Measurements from ENCODE around the gene SMLR1.

The SMLR1 gene

DNA sequence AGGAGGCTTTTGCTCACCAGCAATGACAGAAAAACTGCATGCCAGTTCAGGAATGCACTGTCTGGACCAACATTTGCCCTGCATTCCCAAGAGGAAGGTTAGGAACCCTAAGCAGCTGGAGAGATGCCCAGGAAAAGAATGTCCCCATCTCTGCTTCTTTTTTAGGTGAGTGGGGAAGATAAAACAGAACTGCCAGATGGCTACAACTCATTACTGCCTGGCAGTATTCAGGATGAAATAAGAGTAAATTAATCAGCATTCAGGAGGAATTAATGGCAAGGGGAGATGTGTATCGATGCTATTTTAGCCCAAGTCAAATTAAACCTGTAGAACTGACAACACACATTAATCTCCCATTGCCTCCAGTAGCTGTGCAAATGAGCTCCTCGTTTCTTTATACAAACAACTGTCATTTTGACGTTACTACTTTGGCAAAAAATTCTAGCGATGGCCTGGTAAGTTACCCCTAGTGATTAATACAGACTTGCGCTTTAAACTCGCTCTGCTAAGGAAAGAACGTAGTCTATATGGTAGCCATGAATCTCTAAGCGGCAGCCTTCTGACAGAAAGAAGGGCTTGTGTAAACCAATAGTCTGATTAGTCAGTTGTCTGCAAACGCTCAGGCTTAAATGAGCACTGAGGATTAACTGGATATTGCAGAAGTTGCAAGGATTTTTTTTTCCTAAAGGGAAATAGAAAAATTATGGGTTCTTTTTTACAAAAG lies 16.7 kb upstream of the SMLR1 start:
- H3K4me1 ChIP-seq (ENCODE audit: control extremely low read depth in 1 of 4, control insufficient read depth in 4 of 4, insufficient read depth in 4 of 4, low read length in 3 of 4): no peaks in the 10 kb centered on the region
- no peak for DNase-seq
- CTCF ChIA-PET: no interaction called here
- H3K36me3 ChIP-seq (ENCODE audit: control insufficient read depth in 4 of 4, insufficient read depth in 4 of 4, low read length in 3 of 4): no peaks in the 10 kb centered on the region
- H3K9me3 ChIP-seq (ENCODE audit: control extremely low read depth in 1 of 5, control insufficient read depth in 4 of 5, insufficient read depth in 2 of 5, low read depth in 1 of 5, low read length in 4 of 5): no peaks in the 10 kb centered on the region
- 100% methylated on average over 8 of the region's 9 CpGs for WGBS (ENCODE audit: insufficient coverage)
- no peak overlapping the region for H3K27ac ChIP-seq (ENCODE audit: insufficient read depth in 1 of 2, low read depth in 1 of 2, low read length in 2 of 2, poor library complexity in 1 of 2, severe bottlenecking in 2 of 2)
- no peaks in the 10 kb centered on the region for H3K27me3 ChIP-seq (replicated peaks in 2 of 5; ENCODE audit: control insufficient read depth in 4 of 5, insufficient read depth in 5 of 5, low read length in 4 of 5)
- no peak overlapping the region for H3K4me3 ChIP-seq (ENCODE audit: control insufficient read depth in 1 of 7, extremely low read depth in 1 of 7, insufficient read depth in 4 of 7, low read depth in 2 of 7, low read length in 6 of 7)
- POLR2A ChIA-PET: interaction anchor here (0.5 kb wide), 1 partner anchor 1500 kb away, joined by 4 read pairs; no protein-coding TSS in a partner anchor

DNA sequence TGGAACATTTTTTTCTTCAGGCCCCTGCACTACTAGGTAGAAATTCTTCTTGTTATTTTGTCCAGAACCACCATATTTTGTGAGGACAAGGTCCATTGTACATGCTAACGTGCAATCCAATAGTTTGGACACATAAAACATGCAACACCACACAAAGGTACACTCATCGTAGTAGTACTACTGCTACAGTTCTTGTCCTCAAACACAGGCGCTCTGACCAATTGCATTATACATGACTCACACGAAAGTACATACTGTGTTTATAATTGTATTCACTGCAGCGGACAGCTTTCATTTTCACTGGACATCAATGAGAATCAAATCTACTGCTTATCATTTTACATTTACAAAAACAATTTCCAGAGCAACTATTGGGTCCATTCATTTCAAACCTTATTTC lies 15.3 kb upstream of the SMLR1 start:
- DNase-seq: no peak
- Histone ChIP-seq H3K27me3 (replicated peaks in 2 of 5; ENCODE audit: control insufficient read depth in 4 of 5, insufficient read depth in 5 of 5, low read length in 4 of 5) (no peaks in the 10 kb centered on the region), H3K9me3 (ENCODE audit: control extremely low read depth in 1 of 5, control insufficient read depth in 4 of 5, insufficient read depth in 2 of 5, low read depth in 1 of 5, low read length in 4 of 5) (peaks cover 0 to 2% (median 0%) of the 10 kb centered on the region in 5 experiments), H3K4me3 (ENCODE audit: control insufficient read depth in 1 of 7, extremely low read depth in 1 of 7, insufficient read depth in 4 of 7, low read depth in 2 of 7, low read length in 6 of 7) (no peak overlapping the region), H3K27ac (ENCODE audit: insufficient read depth in 1 of 2, low read depth in 1 of 2, low read length in 2 of 2, poor library complexity in 1 of 2, severe bottlenecking in 2 of 2) (no peak overlapping the region), H3K36me3 (ENCODE audit: control insufficient read depth in 4 of 4, insufficient read depth in 4 of 4, low read length in 3 of 4) (no peaks in the 10 kb centered on the region), H3K4me1 (ENCODE audit: control extremely low read depth in 1 of 4, control insufficient read depth in 4 of 4, insufficient read depth in 4 of 4, low read length in 3 of 4) (no peaks in the 10 kb centered on the region)
- ChIA-PET CTCF (no interaction called here), POLR2A (no interaction called here)
- WGBS (ENCODE audit: insufficient coverage): 95% methylated on average over 5 of the region's 5 CpGs

DNA sequence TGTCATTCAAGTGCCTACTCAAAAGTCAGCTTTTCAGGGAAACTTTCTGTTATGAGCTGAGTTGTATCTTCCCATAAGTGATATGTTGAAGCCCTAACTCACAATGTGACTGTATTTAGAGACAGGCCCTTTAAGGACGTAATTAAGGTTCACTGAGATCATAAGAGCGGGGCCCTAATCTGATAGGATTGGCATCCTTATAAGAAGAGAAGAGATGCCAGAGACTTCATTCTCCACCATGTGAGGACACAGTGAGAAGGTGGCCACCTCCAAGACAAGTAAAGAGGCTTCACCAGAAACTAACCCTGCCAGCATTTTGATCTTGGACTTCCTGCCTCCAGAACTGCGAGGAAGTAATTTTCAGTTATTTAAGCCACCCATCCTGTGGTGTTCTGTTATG lies 12.7 kb upstream of the SMLR1 start:
- no peaks in the 10 kb centered on the region for H3K36me3 ChIP-seq (ENCODE audit: control insufficient read depth in 4 of 4, insufficient read depth in 4 of 4, low read length in 3 of 4)
- 100% methylated on average over 2 of the region's 3 CpGs for WGBS (ENCODE audit: insufficient coverage)
- H3K4me1 ChIP-seq (ENCODE audit: control extremely low read depth in 1 of 4, control insufficient read depth in 4 of 4, insufficient read depth in 4 of 4, low read length in 3 of 4): no peaks in the 10 kb centered on the region
- peaks cover 0 to 4% (median under 1%) of the 10 kb centered on the region in 5 experiments for H3K9me3 ChIP-seq (ENCODE audit: control extremely low read depth in 1 of 5, control insufficient read depth in 4 of 5, insufficient read depth in 2 of 5, low read depth in 1 of 5, low read length in 4 of 5)
- H3K27me3 ChIP-seq (replicated peaks in 2 of 5; ENCODE audit: control insufficient read depth in 4 of 5, insufficient read depth in 5 of 5, low read length in 4 of 5): no peaks in the 10 kb centered on the region
- no peak for DNase-seq
- H3K27ac ChIP-seq (ENCODE audit: insufficient read depth in 1 of 2, low read depth in 1 of 2, low read length in 2 of 2, poor library complexity in 1 of 2, severe bottlenecking in 2 of 2): no peak overlapping the region
- CTCF ChIA-PET: no interaction called here
- no peak overlapping the region for H3K4me3 ChIP-seq (ENCODE audit: control insufficient read depth in 1 of 7, extremely low read depth in 1 of 7, insufficient read depth in 4 of 7, low read depth in 2 of 7, low read length in 6 of 7)
- POLR2A ChIA-PET: no interaction called here

DNA sequence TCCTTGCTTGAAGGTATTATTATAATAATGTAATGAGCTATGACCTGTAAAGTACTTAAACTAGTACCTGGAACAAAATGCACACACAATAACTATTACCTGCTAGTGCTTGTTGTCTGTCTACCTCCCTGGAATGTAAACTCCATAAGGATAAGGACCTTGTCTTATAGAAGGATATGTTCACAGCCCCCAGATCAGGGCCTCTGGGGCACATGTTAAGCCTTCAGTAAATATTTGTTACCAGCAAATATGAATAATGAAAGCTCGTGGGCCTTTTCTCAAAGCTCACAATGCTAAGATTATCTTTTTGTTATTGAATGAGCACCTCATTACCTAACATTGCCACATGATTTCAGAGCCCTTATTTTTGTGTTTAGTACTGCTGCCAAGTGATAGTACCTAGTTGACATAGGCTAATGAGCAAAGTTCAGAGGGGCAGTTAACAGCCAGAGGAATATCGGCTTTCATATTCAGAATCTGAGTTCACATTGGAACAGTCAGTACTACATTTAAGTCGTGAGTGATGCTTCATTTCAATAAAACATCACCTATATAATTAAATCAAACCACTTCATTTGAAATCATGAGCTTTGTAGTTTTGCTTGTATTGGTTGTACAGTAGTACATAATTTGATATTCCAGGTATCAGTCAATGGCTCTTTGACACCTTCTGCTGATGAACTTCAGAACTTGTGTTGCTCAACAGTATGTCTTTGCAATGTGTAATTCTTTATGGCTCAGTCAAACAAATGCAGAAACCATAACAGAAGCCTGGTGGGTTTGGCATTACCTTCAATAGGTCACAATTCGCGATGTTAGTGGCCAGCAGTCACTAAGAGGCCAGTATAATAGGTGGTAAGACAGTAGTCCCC lies 11.8 kb upstream of the SMLR1 start:
- Histone ChIP-seq H3K9me3 (ENCODE audit: control extremely low read depth in 1 of 5, control insufficient read depth in 4 of 5, insufficient read depth in 2 of 5, low read depth in 1 of 5, low read length in 4 of 5) (peaks cover 0 to 4% (median 1%) of the 10 kb centered on the region in 5 experiments), H3K36me3 (ENCODE audit: control insufficient read depth in 4 of 4, insufficient read depth in 4 of 4, low read length in 3 of 4) (no peaks in the 10 kb centered on the region), H3K27ac (ENCODE audit: insufficient read depth in 1 of 2, low read depth in 1 of 2, low read length in 2 of 2, poor library complexity in 1 of 2, severe bottlenecking in 2 of 2) (no peak overlapping the region), H3K4me1 (ENCODE audit: control extremely low read depth in 1 of 4, control insufficient read depth in 4 of 4, insufficient read depth in 4 of 4, low read length in 3 of 4) (no peaks in the 10 kb centered on the region), H3K4me3 (ENCODE audit: control insufficient read depth in 1 of 7, extremely low read depth in 1 of 7, insufficient read depth in 4 of 7, low read depth in 2 of 7, low read length in 6 of 7) (no peak overlapping the region), H3K27me3 (replicated peaks in 2 of 5; ENCODE audit: control insufficient read depth in 4 of 5, insufficient read depth in 5 of 5, low read length in 4 of 5) (no peaks in the 10 kb centered on the region)
- WGBS (ENCODE audit: insufficient coverage): 100% methylated on average over 3 of the region's 5 CpGs
- DNase-seq: no peak
- ChIA-PET POLR2A (no interaction called here), CTCF (no interaction called here)

DNA sequence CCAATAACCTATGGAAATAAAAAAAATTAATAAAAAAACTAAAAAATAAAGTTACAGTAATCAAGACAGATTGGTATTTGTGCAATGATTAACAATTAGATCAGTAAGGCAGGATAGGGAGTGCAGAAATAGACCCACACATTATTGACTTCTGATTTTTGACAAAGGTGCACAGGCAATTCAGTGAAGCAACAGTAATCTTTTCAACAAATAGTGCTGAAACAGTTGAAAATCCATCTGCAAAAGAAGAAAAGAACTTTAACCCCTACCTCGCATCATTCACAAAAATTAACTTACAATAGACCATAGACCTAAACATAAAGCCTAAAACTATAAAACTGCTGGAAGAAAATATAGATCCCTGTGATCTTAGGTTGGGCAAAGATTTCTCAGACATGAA lies 4.5 kb upstream of the SMLR1 start:
- CTCF ChIA-PET: no interaction called here
- H3K4me3 ChIP-seq (ENCODE audit: control insufficient read depth in 1 of 7, extremely low read depth in 1 of 7, insufficient read depth in 4 of 7, low read depth in 2 of 7, low read length in 6 of 7): no peak overlapping the region
- H3K27me3 ChIP-seq (replicated peaks in 2 of 5; ENCODE audit: control insufficient read depth in 4 of 5, insufficient read depth in 5 of 5, low read length in 4 of 5): no peaks in the 10 kb centered on the region
- POLR2A ChIA-PET: no interaction called here
- WGBS (ENCODE audit: insufficient coverage): no CpG with 5 or more reads among the region's 1 CpG
- no peaks in the 10 kb centered on the region for H3K4me1 ChIP-seq (ENCODE audit: control extremely low read depth in 1 of 4, control insufficient read depth in 4 of 4, insufficient read depth in 4 of 4, low read length in 3 of 4)
- peaks cover 0 to 2% (median 0%) of the 10 kb centered on the region in 5 experiments for H3K9me3 ChIP-seq (ENCODE audit: control extremely low read depth in 1 of 5, control insufficient read depth in 4 of 5, insufficient read depth in 2 of 5, low read depth in 1 of 5, low read length in 4 of 5)
- no peak for DNase-seq
- no peak overlapping the region for H3K27ac ChIP-seq (ENCODE audit: insufficient read depth in 1 of 2, low read depth in 1 of 2, low read length in 2 of 2, poor library complexity in 1 of 2, severe bottlenecking in 2 of 2)
- H3K36me3 ChIP-seq (ENCODE audit: control insufficient read depth in 4 of 4, insufficient read depth in 4 of 4, low read length in 3 of 4): no peaks in the 10 kb centered on the region

DNA sequence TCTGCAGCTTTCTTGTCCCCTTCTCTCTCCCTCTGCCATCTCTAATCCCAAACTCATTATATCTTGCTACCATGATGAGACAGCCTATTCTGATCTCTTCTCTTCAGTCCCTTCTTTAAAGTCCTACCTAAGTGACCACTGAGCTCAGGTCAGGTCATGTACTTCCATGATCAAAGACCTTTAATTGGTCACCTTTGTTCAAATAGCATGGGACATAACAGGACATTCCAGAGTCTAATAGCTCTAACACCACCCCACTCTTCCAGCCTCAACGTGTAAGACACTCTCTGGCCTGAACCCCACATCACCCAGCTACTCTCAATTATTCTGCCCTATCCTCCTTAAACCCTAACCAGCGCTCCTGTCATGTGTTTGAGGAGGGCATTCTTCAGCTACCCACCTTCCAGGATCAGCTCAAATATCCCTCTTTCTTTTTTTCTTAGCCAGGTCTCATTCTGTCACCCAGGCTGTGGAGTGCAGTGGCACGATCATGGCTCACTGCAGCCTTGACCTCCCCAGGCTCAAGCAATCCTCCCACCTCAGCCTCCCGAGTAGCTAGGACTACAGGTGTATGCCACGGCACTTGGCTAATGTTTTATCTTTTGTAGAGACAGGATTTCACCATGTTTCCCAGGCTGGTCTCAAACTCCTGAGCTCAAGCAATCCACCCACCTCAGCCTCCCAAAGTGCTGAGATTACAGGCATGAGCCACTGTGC lies 2.1 kb upstream of the SMLR1 start:
- Histone ChIP-seq H3K4me3 (ENCODE audit: control insufficient read depth in 1 of 7, extremely low read depth in 1 of 7, insufficient read depth in 4 of 7, low read depth in 2 of 7, low read length in 6 of 7) (no peak overlapping the region), H3K9me3 (ENCODE audit: control extremely low read depth in 1 of 5, control insufficient read depth in 4 of 5, insufficient read depth in 2 of 5, low read depth in 1 of 5, low read length in 4 of 5) (no peaks in the 10 kb centered on the region), H3K36me3 (ENCODE audit: control insufficient read depth in 4 of 4, insufficient read depth in 4 of 4, low read length in 3 of 4) (no peaks in the 10 kb centered on the region), H3K4me1 (ENCODE audit: control extremely low read depth in 1 of 4, control insufficient read depth in 4 of 4, insufficient read depth in 4 of 4, low read length in 3 of 4) (peaks cover 0 to 11% (median 1%) of the 10 kb centered on the region in 4 experiments), H3K27ac (ENCODE audit: insufficient read depth in 1 of 2, low read depth in 1 of 2, low read length in 2 of 2, poor library complexity in 1 of 2, severe bottlenecking in 2 of 2) (no peak overlapping the region), H3K27me3 (replicated peaks in 2 of 5; ENCODE audit: control insufficient read depth in 4 of 5, insufficient read depth in 5 of 5, low read length in 4 of 5) (no peaks in the 10 kb centered on the region)
- 90% methylated on average over 3 of the region's 5 CpGs for WGBS (ENCODE audit: insufficient coverage)
- POLR2A ChIA-PET: no interaction called here
- CTCF ChIA-PET: interaction anchor here (0.9 to 2.0 kb wide), 2 partner anchors 8 to 18 kb away, joined by 3 to 5 read pairs; no protein-coding TSS in a partner anchor
- DNase-seq: no peak

Measured in common myeloid progenitor, CD34-positive (primary cell).